Right lobe of liver (tissue), 6 donors: ENCODE data around the gene BMP5. TPM values are rescaled to one million over a fixed set of nuclear protein-coding genes. Genes with fewer than 3 reads are reported as not detected.
A peak's percentile ranks its signal among the peaks of the same experiment; 100 is the strongest.

Experiments used
- ATAC-seq, 4 donors: fragments of 200-7000 bp; cut with Tn5 transposase; one replicate each; pipeline ENCODE4 v1.9.1; 2020; ENCODE audit warnings: mild to moderate bottlenecking in 4 of 4, moderate library complexity in 4 of 4
- DNase-seq, 3 donors: peaks; one replicate each; pipeline ENCODE4 v3.0.0-alpha.2; 2020
- H3K27ac ChIP-seq, 3 donors: fragments of 200-600 bp; one replicate each; pipeline ENCODE4 v1.8.0; 2022
- H3K27me3 ChIP-seq, 2 donors: fragments of 200-600 bp; one replicate each; pipeline ENCODE4 v1.8.0; 2022
- H3K36me3 ChIP-seq, 4 donors: fragments of 200-600 bp; sonication (generic) in 1 of 4; one replicate each; pipeline versions ENCODE4 v1.5.1 to v1.8.0; 2017 to 2022; ENCODE audit warnings: control low read depth in 1 of 4
- H3K4me1 ChIP-seq, 4 donors: fragments of 200-600 bp; sonication (generic) in 1 of 4; one replicate each; pipeline versions ENCODE4 v1.5.1 to v1.8.0; 2017 to 2022; ENCODE audit warnings: control low read depth in 1 of 4
- H3K4me3 ChIP-seq, 3 donors: fragments of 200-600 bp; one replicate each; pipeline ENCODE4 v1.8.0; 2022
- H3K9me3 ChIP-seq, 4 donors: fragments of 200-600 bp; sonication (generic) in 1 of 4; one replicate each; pipeline versions ENCODE4 v1.5.1 to v1.8.0; 2017 to 2022; ENCODE audit warnings: control low read depth in 1 of 4
- POLR2A ChIP-seq: fragments of 450-650 bp; IDR thresholded peaks from one replicate; pipeline ENCODE4 v1.6.1; 2017; ENCODE audit warnings: antibody characterized with exemption, mild to moderate bottlenecking
- WGBS: methylation state at CpG from one replicate; pipeline ENCODE4 v1.1.6; 2018; ENCODE audit warnings: low coverage, low lambda C conversion rate; ENCODE audit not compliant: insufficient coverage; ENCODE audit errors: missing lambda C conversion rate; 5-methylcytosine and 5-hydroxymethylcytosine counted together
- intact Hi-C, 2 donors: fragments of 100-400 bp; cut with DNase I; formaldehyde crosslinking; loops; one replicate each; pipeline versions ENCODE4 v1.11.2 to v1.14.1; 2022
- total RNA-seq, 6 experiments: library from RNA; depleted of rRNA in 2 of 6; stranded (reverse); fragments of >200 nt in 2 of 6; fragmentation: NEBNext Ultra II Directional in 3 of 6; extraction: Animal tissue kit (Norgen Biotek cat#: 25700) in 3 of 6; gene quantifications; one replicate each; pipeline versions ENCODE4 v1.1.0 to v1.2.4, GENCODE V29; 2016 to 2023
- TF ChIP-seq, protein P1 (sequence below), 4 donors: fragments of 200-600 bp in 3 of 4; fragments of 450-650 bp in 1 of 4; IDR thresholded peaks; one replicate each; pipeline versions ENCODE4 v1.5.1 to v1.8.0; 2016 to 2022; ENCODE audit warnings: antibody characterized with exemption in 4 of 4, mild to moderate bottlenecking in 2 of 4
- donor health status: DM: no; HTN: yes; CAD: no.
- donor health status: DM: no; HTN: no; CAD: no.
- donor health status: DM: no; HTN: no; CAD: no.
- donor health status: DM: no; HTN: yes; CAD: no.
- donor health status: DM: no; HTN: yes; CAD: no.

The BMP5 gene
- total RNA-seq, 6 experiments from 2014 or later: 0.18 to 0.95 (median 0.49) TPM

- Histone ChIP-seq H3K36me3 (no peaks in the 10 kb centered on the region), H3K27ac (no peak overlapping the region), H3K27me3 (no peaks in the 10 kb centered on the region), H3K9me3 (no peaks in the 10 kb centered on the region), H3K4me3 (no peak overlapping the region), H3K4me1 (no peaks in the 10 kb centered on the region)
- DNase-seq: no peak
- no peak for ATAC-seq
- TF ChIP-seq, protein P1, sequence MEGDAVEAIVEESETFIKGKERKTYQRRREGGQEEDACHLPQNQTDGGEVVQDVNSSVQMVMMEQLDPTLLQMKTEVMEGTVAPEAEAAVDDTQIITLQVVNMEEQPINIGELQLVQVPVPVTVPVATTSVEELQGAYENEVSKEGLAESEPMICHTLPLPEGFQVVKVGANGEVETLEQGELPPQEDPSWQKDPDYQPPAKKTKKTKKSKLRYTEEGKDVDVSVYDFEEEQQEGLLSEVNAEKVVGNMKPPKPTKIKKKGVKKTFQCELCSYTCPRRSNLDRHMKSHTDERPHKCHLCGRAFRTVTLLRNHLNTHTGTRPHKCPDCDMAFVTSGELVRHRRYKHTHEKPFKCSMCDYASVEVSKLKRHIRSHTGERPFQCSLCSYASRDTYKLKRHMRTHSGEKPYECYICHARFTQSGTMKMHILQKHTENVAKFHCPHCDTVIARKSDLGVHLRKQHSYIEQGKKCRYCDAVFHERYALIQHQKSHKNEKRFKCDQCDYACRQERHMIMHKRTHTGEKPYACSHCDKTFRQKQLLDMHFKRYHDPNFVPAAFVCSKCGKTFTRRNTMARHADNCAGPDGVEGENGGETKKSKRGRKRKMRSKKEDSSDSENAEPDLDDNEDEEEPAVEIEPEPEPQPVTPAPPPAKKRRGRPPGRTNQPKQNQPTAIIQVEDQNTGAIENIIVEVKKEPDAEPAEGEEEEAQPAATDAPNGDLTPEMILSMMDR (IDR thresholded peaks at IDR 0.05): no peak
- no peak for TF ChIP-seq POLR2A
- intact Hi-C loops: no loop called here
- WGBS: 27% methylated on average over 3 of the region's 3 CpGs
Measured at GRCh38 chr6:55772730-55773129, 102.7 kb downstream of the BMP5 start.

DNA sequence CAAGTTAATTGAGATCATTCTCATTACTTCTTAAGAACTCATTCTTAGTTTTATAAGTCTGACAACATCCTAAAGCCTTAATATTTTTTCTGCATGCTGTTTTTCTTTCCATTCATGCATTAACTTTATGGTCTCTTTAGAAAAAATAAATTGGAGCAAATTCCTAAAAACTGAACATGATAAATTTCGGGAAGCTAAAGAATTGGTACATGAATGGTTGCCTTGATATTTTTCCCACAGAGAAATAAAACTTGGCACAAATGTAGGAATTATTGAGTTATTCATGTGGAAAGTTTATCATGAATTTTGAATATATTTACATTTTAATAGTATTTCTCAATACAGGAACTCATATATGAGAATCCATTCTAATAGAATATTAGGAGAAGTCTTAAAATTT, 115.9 kb downstream of the BMP5 start:
- no peaks in the 10 kb centered on the region for H3K36me3 ChIP-seq
- no peak for TF ChIP-seq POLR2A
- TF ChIP-seq, protein P1 (IDR thresholded peaks at IDR 0.05): no peak
- DNase-seq: no peak

GRCh38 chr6:55758156-55758937, 117.0 kb downstream of the BMP5 start:
- Histone ChIP-seq H3K36me3 (no peaks in the 10 kb centered on the region), H3K4me3 (no peak overlapping the region), H3K27me3 (no peaks in the 10 kb centered on the region), H3K9me3 (no peaks in the 10 kb centered on the region), H3K27ac (no peak overlapping the region), H3K4me1 (no peaks in the 10 kb centered on the region)
- intact Hi-C loops: no loop called here
- WGBS: 36% methylated on average over 3 of the region's 3 CpGs
- DNase-seq (no peak), ATAC-seq (peak in 1 of 4 donors; percentile 25)
- TF ChIP-seq, protein P1 (IDR thresholded peaks at IDR 0.05): no peak
- no peak for TF ChIP-seq POLR2A

More for the DNA sequence above, 115.9 kb downstream of the BMP5 start:
- Histone ChIP-seq H3K4me1 (no peaks in the 10 kb centered on the region), H3K27ac (no peak overlapping the region), H3K4me3 (no peak overlapping the region), H3K27me3 (no peaks in the 10 kb centered on the region), H3K9me3 (no peaks in the 10 kb centered on the region)
- 46% methylated on average over 1 of the region's 1 CpG for WGBS
- ATAC-seq: no peak
- intact Hi-C loops: no loop called here

- intact Hi-C loops: no loop called here
- no peaks in the 10 kb centered on the region for H3K4me1 ChIP-seq
- H3K27ac ChIP-seq: no peak overlapping the region
- no peak overlapping the region for H3K4me3 ChIP-seq
- WGBS: 25% methylated on average over 6 of the region's 6 CpGs
- H3K27me3 ChIP-seq: no peaks in the 10 kb centered on the region
- no peak for ATAC-seq
- no peak for DNase-seq
- no peaks in the 10 kb centered on the region for H3K36me3 ChIP-seq
- no peak for TF ChIP-seq POLR2A
- TF ChIP-seq, protein P1 (IDR thresholded peaks at IDR 0.05): no peak
- no peaks in the 10 kb centered on the region for H3K9me3 ChIP-seq
Measured at GRCh38 chr6:55756531-55757031, 118.8 kb downstream of the BMP5 start.
